WTC11 (cell line): ENCODE data around the gene GMIP. TPM values are rescaled to one million over a fixed set of nuclear protein-coding genes. Genes with fewer than 3 reads are reported as not detected.

Experiments used
- CBFB ChIP-seq: sonication (generic); formaldehyde crosslinking; IDR thresholded peaks from 2 replicates; pipeline ENCODE4 v1.8.1; 2022; ENCODE audit warnings: mild to moderate bottlenecking, low read depth, missing genetic modification reagents
- ETV6 ChIP-seq: sonication (generic); formaldehyde crosslinking; IDR thresholded peaks from 2 replicates; pipeline ENCODE4 v1.8.1; 2022; ENCODE audit warnings: mild to moderate bottlenecking, missing genetic modification reagents
- FOXJ3 ChIP-seq: sonication (generic); formaldehyde crosslinking; IDR thresholded peaks from 2 replicates; pipeline ENCODE4 v1.9.0; 2021; ENCODE audit warnings: missing genetic modification reagents, mild to moderate bottlenecking, borderline replicate concordance
- GRHL2 ChIP-seq: fragments of 250-450 bp; sonication (Bioruptor Pico); IDR thresholded peaks from 2 replicates; pipeline ENCODE4 v1.8.0; 2022; ENCODE audit warnings: mild to moderate bottlenecking, moderate library complexity; ENCODE audit not compliant: insufficient replicate concordance, severe bottlenecking
- GTF2I ChIP-seq: fragments of 250-450 bp; sonication (Bioruptor Pico); conservative IDR thresholded peaks from 2 replicates; pipeline ENCODE4 v1.4.0; 2021; ENCODE audit warnings: mild to moderate bottlenecking
- IRF2 ChIP-seq: sonication (generic); formaldehyde crosslinking; IDR thresholded peaks from 2 replicates; pipeline ENCODE4 v1.8.0; 2022; ENCODE audit warnings: low read depth, missing genetic modification reagents, borderline replicate concordance
- OVOL2 ChIP-seq: fragments of 250-450 bp; sonication (Bioruptor Pico); IDR thresholded peaks from 2 replicates; pipeline ENCODE4 v1.9.0; 2021; ENCODE audit warnings: mild to moderate bottlenecking, borderline replicate concordance
- PRRX2 ChIP-seq: fragments of 250-450 bp; sonication (Bioruptor Pico); IDR thresholded peaks from 2 replicates; pipeline ENCODE4 v1.8.0; 2021; ENCODE audit warnings: mild to moderate bottlenecking
- RORB ChIP-seq: fragments of 250-450 bp; sonication (Bioruptor Pico); IDR thresholded peaks from 2 replicates; pipeline ENCODE4 v1.9.0; 2021; ENCODE audit warnings: mild to moderate bottlenecking
- SMAD3 ChIP-seq: sonication (generic); formaldehyde crosslinking; IDR thresholded peaks from 2 replicates; pipeline ENCODE4 v1.8.0; 2022; ENCODE audit warnings: missing genetic modification reagents, mild to moderate bottlenecking, borderline replicate concordance
- TCF7 ChIP-seq: sonication (generic); formaldehyde crosslinking; IDR thresholded peaks from 2 replicates; pipeline ENCODE4 v1.8.0; 2022; ENCODE audit warnings: mild to moderate bottlenecking, low read depth, missing genetic modification reagents, moderate library complexity
- TEAD4 ChIP-seq: sonication (generic); formaldehyde crosslinking; IDR thresholded peaks from 2 replicates; pipeline ENCODE4 v1.8.0; 2022; ENCODE audit warnings: mild to moderate bottlenecking, missing genetic modification reagents
- ZNF138 ChIP-seq: sonication (generic); formaldehyde crosslinking; conservative IDR thresholded peaks from 2 replicates; pipeline ENCODE4 v1.8.1; 2022; ENCODE audit warnings: mild to moderate bottlenecking, moderate library complexity, missing genetic modification reagents
- ZNF232 ChIP-seq: sonication (generic); formaldehyde crosslinking; IDR thresholded peaks from 2 replicates; pipeline ENCODE4 v1.8.0; 2022; ENCODE audit warnings: mild to moderate bottlenecking, missing genetic modification reagents
- ZNF263 ChIP-seq: sonication (generic); formaldehyde crosslinking; IDR thresholded peaks from 2 replicates; pipeline ENCODE4 v1.8.1; 2022; ENCODE audit warnings: low read depth, mild to moderate bottlenecking, moderate library complexity, missing genetic modification reagents
- ZNF317 ChIP-seq: sonication (generic); formaldehyde crosslinking; IDR thresholded peaks from 2 replicates; pipeline ENCODE4 v1.8.1; 2023; ENCODE audit warnings: low read depth, mild to moderate bottlenecking, moderate library complexity, missing genetic modification reagents, borderline replicate concordance
- total RNA-seq: library from RNA; stranded (reverse); gene quantifications from 3 replicates; pipeline ENCODE4 v1.2.3, GENCODE V29; 2021
- TF ChIP-seq, protein P1 (sequence below): sonication (generic); formaldehyde crosslinking; IDR thresholded peaks from 2 replicates; pipeline ENCODE4 v1.8.0; 2022; ENCODE audit warnings: mild to moderate bottlenecking, missing genetic modification reagents
- TF ChIP-seq, protein P2 (sequence below): fragments of 250-450 bp; sonication (Bioruptor Pico); IDR thresholded peaks from 2 replicates; pipeline ENCODE4 v1.8.0; 2021; ENCODE audit warnings: mild to moderate bottlenecking
- TF ChIP-seq, protein P3 (sequence below): fragments of 250-450 bp; sonication (Bioruptor Pico); IDR thresholded peaks from 2 replicates; pipeline ENCODE4 v1.9.0; 2021; ENCODE audit warnings: mild to moderate bottlenecking
- TF ChIP-seq, protein P4 (sequence below): sonication (generic); formaldehyde crosslinking; conservative IDR thresholded peaks from 2 replicates; pipeline ENCODE4 v1.8.1; 2023; ENCODE audit warnings: mild to moderate bottlenecking, low read depth, missing genetic modification reagents, moderate library complexity
- TF ChIP-seq, protein P5 (sequence below): fragments of 250-450 bp; sonication (Bioruptor Pico); IDR thresholded peaks from 2 replicates; pipeline ENCODE4 v1.9.0; 2021; ENCODE audit warnings: mild to moderate bottlenecking, borderline replicate concordance
- TF ChIP-seq, protein P6 (sequence below): sonication (generic); formaldehyde crosslinking; IDR thresholded peaks from 2 replicates; pipeline ENCODE4 v1.8.1; 2022; ENCODE audit warnings: missing genetic modification reagents, borderline replicate concordance

GMIP gene
- total RNA-seq, 1 experiment from 2014 or later = 23.0 TPM

DNA sequence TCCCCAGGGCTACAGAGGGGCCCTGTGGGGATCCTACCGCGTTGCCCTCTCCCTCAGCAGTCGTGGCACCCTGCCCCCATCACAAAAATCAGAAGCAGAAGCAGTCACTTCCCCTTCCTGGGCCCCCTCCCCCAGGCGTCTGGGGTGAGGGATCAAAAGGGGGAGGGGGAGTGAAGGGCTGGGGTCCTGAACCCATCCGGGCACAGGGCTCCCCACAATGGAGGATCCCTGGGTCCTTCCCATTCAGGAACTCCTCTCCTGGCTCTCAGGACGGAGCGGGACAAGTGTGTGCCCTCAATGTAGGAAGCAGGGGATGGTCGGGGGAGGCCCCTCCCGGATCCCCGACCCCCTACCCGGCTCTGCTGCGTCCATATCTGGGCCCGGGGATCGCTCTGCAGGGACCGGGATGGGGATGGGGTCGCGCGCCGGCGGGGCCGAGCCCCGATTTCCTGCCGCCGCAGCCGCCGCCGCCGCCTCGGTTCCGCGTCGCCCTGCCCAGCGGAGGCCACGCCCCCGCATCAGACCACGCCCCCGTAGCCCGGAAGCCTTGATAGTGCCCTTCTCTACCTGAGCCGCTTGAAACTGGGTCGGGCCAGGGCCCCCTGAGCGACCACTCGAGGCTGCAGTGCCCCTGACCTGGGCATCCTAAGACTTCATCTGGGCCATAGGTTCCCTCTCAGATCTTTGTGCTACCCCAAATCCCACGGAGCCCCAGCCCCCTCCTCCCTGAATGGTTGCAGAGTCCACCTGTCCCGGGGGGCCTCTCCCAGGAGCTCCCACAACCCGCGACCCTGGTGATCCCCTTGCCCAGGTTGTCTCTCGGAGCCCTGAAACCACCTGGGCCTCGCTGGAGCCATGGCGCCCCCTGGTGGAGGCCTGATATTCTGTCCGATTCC lies at the start of gene GMIP (continued):
- no peak for TF ChIP-seq GTF2I (CRISPR knock-in tag)
- TF ChIP-seq, protein P1, sequence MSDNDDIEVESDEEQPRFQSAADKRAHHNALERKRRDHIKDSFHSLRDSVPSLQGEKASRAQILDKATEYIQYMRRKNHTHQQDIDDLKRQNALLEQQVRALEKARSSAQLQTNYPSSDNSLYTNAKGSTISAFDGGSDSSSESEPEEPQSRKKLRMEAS (CRISPR knock-in tag) = 0 out of 2 replicates have a peak, but pooled peaks have one; percentile 8
- TF ChIP-seq GRHL2 (CRISPR knock-in tag) = no peak
- no peak for TF ChIP-seq OVOL2 (CRISPR knock-in tag)
- no peak for TF ChIP-seq ZNF138 (CRISPR knock-in tag)
- TF ChIP-seq, protein P2, sequence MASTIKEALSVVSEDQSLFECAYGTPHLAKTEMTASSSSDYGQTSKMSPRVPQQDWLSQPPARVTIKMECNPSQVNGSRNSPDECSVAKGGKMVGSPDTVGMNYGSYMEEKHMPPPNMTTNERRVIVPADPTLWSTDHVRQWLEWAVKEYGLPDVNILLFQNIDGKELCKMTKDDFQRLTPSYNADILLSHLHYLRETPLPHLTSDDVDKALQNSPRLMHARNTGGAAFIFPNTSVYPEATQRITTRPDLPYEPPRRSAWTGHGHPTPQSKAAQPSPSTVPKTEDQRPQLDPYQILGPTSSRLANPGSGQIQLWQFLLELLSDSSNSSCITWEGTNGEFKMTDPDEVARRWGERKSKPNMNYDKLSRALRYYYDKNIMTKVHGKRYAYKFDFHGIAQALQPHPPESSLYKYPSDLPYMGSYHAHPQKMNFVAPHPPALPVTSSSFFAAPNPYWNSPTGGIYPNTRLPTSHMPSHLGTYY (CRISPR knock-in tag) = peak; percentile 33; the same call in 1 of the 2 replicates
- TF ChIP-seq FOXJ3 (CRISPR knock-in tag) = no peak
- TF ChIP-seq, protein P3, sequence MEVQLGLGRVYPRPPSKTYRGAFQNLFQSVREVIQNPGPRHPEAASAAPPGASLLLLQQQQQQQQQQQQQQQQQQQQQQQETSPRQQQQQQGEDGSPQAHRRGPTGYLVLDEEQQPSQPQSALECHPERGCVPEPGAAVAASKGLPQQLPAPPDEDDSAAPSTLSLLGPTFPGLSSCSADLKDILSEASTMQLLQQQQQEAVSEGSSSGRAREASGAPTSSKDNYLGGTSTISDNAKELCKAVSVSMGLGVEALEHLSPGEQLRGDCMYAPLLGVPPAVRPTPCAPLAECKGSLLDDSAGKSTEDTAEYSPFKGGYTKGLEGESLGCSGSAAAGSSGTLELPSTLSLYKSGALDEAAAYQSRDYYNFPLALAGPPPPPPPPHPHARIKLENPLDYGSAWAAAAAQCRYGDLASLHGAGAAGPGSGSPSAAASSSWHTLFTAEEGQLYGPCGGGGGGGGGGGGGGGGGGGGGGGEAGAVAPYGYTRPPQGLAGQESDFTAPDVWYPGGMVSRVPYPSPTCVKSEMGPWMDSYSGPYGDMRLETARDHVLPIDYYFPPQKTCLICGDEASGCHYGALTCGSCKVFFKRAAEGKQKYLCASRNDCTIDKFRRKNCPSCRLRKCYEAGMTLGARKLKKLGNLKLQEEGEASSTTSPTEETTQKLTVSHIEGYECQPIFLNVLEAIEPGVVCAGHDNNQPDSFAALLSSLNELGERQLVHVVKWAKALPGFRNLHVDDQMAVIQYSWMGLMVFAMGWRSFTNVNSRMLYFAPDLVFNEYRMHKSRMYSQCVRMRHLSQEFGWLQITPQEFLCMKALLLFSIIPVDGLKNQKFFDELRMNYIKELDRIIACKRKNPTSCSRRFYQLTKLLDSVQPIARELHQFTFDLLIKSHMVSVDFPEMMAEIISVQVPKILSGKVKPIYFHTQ (CRISPR knock-in tag) = no peak
- TF ChIP-seq ZNF317 (CRISPR knock-in tag) = no peak
- TF ChIP-seq, protein P4, sequence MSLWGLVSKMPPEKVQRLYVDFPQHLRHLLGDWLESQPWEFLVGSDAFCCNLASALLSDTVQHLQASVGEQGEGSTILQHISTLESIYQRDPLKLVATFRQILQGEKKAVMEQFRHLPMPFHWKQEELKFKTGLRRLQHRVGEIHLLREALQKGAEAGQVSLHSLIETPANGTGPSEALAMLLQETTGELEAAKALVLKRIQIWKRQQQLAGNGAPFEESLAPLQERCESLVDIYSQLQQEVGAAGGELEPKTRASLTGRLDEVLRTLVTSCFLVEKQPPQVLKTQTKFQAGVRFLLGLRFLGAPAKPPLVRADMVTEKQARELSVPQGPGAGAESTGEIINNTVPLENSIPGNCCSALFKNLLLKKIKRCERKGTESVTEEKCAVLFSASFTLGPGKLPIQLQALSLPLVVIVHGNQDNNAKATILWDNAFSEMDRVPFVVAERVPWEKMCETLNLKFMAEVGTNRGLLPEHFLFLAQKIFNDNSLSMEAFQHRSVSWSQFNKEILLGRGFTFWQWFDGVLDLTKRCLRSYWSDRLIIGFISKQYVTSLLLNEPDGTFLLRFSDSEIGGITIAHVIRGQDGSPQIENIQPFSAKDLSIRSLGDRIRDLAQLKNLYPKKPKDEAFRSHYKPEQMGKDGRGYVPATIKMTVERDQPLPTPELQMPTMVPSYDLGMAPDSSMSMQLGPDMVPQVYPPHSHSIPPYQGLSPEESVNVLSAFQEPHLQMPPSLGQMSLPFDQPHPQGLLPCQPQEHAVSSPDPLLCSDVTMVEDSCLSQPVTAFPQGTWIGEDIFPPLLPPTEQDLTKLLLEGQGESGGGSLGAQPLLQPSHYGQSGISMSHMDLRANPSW (CRISPR knock-in tag) = no peak
- TF ChIP-seq ZNF263 (CRISPR knock-in tag) = no peak
- TF ChIP-seq PRRX2 (CRISPR knock-in tag) = no peak
- peak; percentile 28; the same call in 1 of the 2 replicates for TF ChIP-seq TEAD4 (CRISPR knock-in tag)
- no peak for TF ChIP-seq ETV6 (CRISPR knock-in tag)
- TF ChIP-seq TCF7 (CRISPR knock-in tag) = no peak
- TF ChIP-seq, protein P5, sequence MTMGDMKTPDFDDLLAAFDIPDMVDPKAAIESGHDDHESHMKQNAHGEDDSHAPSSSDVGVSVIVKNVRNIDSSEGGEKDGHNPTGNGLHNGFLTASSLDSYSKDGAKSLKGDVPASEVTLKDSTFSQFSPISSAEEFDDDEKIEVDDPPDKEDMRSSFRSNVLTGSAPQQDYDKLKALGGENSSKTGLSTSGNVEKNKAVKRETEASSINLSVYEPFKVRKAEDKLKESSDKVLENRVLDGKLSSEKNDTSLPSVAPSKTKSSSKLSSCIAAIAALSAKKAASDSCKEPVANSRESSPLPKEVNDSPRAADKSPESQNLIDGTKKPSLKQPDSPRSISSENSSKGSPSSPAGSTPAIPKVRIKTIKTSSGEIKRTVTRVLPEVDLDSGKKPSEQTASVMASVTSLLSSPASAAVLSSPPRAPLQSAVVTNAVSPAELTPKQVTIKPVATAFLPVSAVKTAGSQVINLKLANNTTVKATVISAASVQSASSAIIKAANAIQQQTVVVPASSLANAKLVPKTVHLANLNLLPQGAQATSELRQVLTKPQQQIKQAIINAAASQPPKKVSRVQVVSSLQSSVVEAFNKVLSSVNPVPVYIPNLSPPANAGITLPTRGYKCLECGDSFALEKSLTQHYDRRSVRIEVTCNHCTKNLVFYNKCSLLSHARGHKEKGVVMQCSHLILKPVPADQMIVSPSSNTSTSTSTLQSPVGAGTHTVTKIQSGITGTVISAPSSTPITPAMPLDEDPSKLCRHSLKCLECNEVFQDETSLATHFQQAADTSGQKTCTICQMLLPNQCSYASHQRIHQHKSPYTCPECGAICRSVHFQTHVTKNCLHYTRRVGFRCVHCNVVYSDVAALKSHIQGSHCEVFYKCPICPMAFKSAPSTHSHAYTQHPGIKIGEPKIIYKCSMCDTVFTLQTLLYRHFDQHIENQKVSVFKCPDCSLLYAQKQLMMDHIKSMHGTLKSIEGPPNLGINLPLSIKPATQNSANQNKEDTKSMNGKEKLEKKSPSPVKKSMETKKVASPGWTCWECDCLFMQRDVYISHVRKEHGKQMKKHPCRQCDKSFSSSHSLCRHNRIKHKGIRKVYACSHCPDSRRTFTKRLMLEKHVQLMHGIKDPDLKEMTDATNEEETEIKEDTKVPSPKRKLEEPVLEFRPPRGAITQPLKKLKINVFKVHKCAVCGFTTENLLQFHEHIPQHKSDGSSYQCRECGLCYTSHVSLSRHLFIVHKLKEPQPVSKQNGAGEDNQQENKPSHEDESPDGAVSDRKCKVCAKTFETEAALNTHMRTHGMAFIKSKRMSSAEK (CRISPR knock-in tag) = no peak
- no peak for TF ChIP-seq IRF2 (CRISPR knock-in tag)
- TF ChIP-seq, protein P6, sequence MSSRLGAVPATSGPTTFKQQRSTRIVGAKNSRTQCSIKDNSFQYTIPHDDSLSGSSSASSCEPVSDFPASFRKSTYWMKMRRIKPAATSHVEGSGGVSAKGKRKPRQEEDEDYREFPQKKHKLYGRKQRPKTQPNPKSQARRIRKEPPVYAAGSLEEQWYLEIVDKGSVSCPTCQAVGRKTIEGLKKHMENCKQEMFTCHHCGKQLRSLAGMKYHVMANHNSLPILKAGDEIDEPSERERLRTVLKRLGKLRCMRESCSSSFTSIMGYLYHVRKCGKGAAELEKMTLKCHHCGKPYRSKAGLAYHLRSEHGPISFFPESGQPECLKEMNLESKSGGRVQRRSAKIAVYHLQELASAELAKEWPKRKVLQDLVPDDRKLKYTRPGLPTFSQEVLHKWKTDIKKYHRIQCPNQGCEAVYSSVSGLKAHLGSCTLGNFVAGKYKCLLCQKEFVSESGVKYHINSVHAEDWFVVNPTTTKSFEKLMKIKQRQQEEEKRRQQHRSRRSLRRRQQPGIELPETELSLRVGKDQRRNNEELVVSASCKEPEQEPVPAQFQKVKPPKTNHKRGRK (CRISPR knock-in tag) = no peak
- TF ChIP-seq CBFB (CRISPR knock-in tag) = no peak
- no peak for TF ChIP-seq RORB (CRISPR knock-in tag)
- no peak for TF ChIP-seq ZNF232 (CRISPR knock-in tag)
- no peak for TF ChIP-seq SMAD3
